ENCODE data around the gene DTX1.
"Not testable (repeated sequence)": the region's sequence is repeated elsewhere in the genome, so short reads cannot be mapped to it uniquely, and the experiment has no call there.

DTX1 gene

DNA sequence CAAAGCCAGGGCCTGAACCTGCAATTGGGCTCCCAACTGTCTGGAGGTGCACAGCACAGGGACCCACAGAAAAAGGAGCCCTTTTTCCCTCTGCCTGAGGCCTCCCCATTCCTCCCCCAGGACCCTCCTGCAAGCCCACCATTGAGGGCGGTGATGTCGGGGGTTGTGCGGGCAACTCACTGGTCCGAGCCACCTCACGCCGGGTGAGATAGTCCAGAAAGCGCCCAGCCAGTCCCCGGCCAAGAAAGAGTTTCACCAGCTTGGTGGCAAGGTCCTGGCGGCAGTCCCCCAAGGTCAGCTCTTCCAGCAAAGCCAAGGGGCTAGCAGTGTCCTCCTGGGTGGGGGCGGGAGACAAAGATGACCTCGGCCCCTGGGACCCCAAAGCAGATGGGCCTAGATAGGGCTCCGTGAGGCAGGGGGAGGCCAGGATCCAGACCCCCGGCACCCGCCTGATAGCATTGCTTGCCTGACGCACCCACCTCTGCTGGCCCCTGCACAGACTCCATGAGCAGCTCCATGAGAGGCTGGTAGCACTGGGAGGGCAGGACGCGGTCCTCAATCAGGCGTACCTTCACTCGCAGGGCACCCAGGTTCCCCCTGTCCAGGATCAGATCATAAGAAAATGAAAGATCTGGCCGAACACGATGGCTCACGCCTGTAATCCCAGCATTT lies 59.1 kb downstream of the DTX1 start:
- no peak for DNase-seq

GRCh38 chr12:113116875-113117274 lies 60.3 kb downstream of the DTX1 start:
- no peak for DNase-seq

DNA sequence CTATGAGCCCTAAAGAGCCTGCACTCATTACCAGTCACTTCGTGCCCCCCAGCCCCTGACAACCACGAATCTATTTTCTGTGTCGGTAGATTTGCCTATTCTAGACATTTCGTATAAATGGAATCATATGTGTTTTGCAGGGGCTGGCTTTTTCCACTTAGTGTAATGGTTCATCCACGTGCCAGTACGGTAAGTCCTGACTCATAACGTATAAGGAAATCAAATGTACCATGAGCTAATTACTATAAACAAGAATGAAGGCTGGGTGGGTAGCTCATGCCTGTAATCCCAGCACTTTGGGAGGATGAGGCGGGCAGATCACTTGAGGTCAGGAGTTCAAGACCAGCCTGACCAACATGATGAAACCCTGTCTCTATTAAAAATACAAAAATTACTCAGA lies 61.2 kb downstream of the DTX1 start:
- DNase-seq = not testable (repeated sequence)

GRCh38 chr12:113118142-113118541 lies 61.6 kb downstream of the DTX1 start:
- DNase-seq = no peak

DNA sequence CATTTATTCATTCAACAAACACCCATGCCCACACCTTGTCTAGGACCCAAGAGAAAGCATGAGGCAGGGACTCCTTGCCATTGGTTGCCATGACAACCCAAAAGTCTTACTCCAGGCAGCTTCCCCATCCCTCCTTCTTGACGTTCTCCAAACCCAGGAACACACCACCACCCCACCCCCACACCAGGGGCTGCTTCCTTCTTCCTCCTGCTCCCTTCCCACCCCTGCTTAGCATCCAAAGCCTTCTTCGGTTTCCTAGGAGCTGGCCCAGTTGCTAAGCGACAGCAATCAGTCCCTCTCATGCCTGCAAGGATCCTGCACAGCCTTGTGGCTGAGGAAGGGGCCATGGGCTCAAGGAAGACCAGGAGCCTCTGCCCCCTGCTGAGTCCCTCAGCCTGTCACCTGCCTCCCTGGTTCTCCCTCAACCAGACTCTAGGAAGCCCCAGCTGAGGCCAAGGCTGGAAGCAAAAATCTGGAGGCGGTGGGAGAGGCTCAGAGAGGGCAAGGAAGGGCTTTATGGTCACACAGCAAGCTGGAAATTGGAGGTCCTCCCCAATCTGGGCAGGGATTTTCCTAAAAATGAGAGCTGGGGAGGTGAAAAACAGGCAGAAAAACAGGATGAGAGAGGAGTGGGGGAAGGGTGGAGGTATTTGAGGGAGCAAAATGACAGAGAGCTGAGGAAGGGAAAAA lies 63.6 kb downstream of the DTX1 start:
- DNase-seq = no peak

GRCh38 chr12:113120670-113121370 lies 64.3 kb downstream of the DTX1 start:
- DNase-seq = no peak

DNA sequence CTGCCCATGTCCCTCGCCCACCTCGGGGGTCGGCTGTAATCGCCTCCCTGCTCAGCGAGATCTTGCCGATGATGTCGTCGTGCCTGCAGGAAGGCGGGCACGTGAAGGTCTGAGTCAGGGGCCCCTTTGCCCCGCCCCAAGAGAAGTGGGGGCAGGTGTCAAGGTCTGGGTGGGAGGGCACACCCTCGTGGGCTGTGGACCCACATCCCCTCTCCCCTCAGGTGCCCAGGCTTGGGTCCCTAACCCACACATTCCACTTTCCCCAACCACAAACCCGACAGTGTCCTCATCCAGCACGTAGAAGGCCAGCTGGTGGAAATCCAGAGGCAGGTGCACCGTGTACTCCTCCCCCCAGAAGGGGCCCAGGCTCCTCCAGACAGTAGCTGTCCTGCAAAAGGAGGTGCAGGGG lies 71.3 kb downstream of the DTX1 start:
- DNase-seq = no peak

- DNase-seq = no peak
These were observed 72.5 kb downstream of the DTX1 start for GRCh38 chr12:113128802-113129663.

GRCh38 chr12:113129664-113130456 lies 73.3 kb downstream of the DTX1 start:
- no peak for DNase-seq

DNA sequence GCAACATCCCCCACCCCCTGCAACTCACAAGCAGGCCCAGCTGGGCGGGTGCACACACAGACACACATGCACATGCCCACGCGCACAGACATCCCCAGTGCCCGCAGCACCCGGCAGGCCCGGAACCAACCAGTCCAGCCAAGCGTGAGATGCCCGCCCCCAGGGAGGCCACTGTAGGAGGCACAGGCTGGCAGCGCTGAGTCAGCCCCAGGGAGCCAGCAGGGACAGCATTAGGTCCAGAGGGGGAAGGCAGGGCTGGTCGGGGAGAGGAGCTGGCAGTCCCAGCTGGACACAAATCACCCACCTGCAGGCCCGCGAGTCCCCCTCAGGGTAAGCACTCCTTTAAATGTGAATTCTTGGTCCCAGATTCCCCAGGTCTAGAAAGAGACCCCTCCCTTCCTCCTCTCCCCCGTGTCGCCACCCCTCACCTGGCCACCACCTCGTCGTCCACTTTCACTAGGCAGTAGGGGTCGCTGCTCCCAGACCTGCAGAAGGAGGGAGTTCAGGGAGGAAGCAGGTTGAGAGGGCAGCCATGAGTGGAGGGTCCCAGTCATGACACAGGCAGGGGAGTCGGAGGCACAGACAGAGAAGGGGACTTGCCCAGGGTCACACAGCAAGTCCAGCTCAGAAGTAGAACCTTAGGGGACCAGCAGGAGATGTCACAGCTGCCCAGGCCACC lies 74.1 kb downstream of the DTX1 start:
- no peak for DNase-seq

DNA sequence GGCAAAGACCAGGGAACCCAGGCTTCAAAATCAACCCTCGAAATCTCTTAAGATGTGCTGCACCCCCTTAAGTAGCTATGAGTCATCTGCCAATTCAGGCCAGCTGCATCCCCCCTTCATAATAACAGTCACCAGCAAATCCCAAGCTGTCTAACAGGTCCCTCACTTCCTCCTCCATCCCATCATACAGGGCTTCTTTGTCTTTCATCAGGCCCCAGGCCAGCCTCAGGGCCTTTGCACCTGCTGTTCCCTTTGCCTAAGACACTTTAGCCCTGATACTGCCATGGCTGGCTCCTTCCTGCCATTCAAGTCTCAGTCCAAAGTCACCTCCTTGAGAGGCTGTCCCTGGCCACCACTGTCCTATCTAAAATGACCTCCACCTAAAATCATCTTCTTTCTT lies 75.0 kb downstream of the DTX1 start:
- DNase-seq = no peak

- no peak for DNase-seq
These were observed 76.5 kb downstream of the DTX1 start for GRCh38 chr12:113133036-113133435.

- DNase-seq = no peak
These were observed 77.1 kb downstream of the DTX1 start for GRCh38 chr12:113133666-113134065.

GRCh38 chr12:113134071-113134470 lies 77.5 kb downstream of the DTX1 start:
- no peak for DNase-seq

DNA sequence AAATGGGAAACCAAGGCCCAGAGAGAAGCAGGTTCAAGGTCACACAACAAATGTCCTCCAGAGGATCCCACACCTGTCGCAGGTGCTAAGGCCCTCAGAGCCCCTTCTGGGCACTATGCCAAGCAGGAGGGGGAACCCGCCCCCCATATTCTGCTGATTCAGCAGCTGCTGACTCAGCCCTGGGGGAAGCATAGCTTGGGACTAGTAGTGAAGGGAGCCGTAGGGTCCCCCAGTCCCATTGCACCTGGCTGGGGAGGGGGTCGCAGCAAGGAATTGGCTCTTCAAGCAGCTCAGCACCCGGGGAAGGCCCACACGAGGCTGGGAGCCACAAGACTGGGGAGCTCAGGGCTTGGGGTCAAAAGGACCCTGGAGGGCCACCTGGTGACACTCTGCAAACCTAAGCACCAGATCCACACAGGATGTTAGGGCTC lies 78.0 kb downstream of the DTX1 start:
- DNase-seq = no peak

- DNase-seq = peak; percentile 75
These were observed 78.9 kb downstream of the DTX1 start, which contains the start of gene RASAL1 for GRCh38 chr12:113135178-113136127. RASAL1 (minus strand) TSS chr12:113135761; CDS start chr12:113135462, 299 bp downstream.

- peak; percentile 55 for DNase-seq
These were observed 79.8 kb downstream of the DTX1 start for GRCh38 chr12:113136128-113136989.

DNA sequence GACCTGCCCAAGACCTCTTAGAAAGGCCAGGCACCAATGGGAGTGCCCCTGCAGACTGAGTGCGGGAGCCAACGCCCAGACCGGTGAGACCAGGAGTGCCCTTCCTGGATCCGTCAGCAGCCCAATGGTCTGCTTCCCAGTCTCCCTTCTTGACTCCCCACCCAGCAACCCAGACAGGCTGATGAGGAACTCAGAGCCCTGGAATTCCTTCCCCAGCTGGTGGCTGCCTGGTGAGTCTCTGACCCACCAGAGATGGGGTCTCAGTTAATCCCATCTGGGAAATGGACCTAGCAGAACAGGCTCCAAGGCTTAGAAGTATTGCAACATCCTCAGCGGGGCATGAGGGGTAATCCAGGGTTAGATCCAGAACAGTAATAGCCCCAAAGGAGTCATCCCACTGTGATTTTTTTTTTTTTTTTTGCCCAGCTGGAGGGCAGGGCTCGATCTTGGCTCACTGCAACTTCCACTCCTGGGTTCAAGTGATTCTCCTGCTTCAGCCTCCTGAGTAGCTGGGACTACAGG lies 80.5 kb downstream of the DTX1 start:
- no peak for DNase-seq
